ENCODE results near the gene HNRNPH2. TPM values are rescaled to one million over a fixed set of nuclear protein-coding genes. Genes with fewer than 3 reads are reported as not detected.
A peak's percentile ranks its signal among the peaks of the same experiment; 100 is the strongest.

HNRNPH2 gene
- total RNA-seq (76.9 and 87.3 TPM in 2 replicates), polyA plus RNA-seq (166 and 189 TPM in 2 replicates)

- Histone ChIP-seq H3K9me3 (ENCODE audit: low read depth) (no peaks in the 10 kb centered on the region), H3K4me1 (ENCODE audit: low read depth) (no peaks in the 10 kb centered on the region), H3K4me3 (peak within 1 kb of the TSS; percentile 60), H3K27ac (peak within 1 kb of the TSS; percentile 100), H3K36me3 (no peaks in the 10 kb centered on the region), H3K27me3 (no peaks in the 10 kb centered on the region)
- DNase-seq (ENCODE audit: low read depth in 1 of 2, low spot score in 1 of 2), result peak; percentile 92 to 98
- no peak for TF ChIP-seq CTCF (IDR thresholded peaks at IDR 0.05; ENCODE audit: low read depth, low read length)
Measured at GRCh38 chrX:101407748-101408531, at the start of gene HNRNPH2, which contains the start of gene GLA. HNRNPH2 (plus strand) TSS chrX:101408222; CDS start chrX:101411989, 3,767 bp downstream. GLA (minus strand) TSS chrX:101407925; CDS start chrX:101407903, 22 bp downstream.

- Histone ChIP-seq H3K4me3 (no peak overlapping the region), H3K36me3 (no peaks in the 10 kb centered on the region), H3K27ac (no peak overlapping the region), H3K27me3 (no peaks in the 10 kb centered on the region), H3K9me3 (ENCODE audit: low read depth) (no peaks in the 10 kb centered on the region), H3K4me1 (ENCODE audit: low read depth) (no peaks in the 10 kb centered on the region)
- no peak for DNase-seq (ENCODE audit: low read depth in 1 of 2, low spot score in 1 of 2)
- TF ChIP-seq CTCF (IDR thresholded peaks at IDR 0.05; ENCODE audit: low read depth, low read length), result no peak
Measured at GRCh38 chrX:101359966-101360365, 48.1 kb upstream of the HNRNPH2 start.

GRCh38 chrX:101360390-101360789, 47.6 kb upstream of the HNRNPH2 start:
- no peaks in the 10 kb centered on the region for H3K27me3 ChIP-seq
- no peak overlapping the region for H3K4me3 ChIP-seq
- no peak for TF ChIP-seq CTCF (IDR thresholded peaks at IDR 0.05; ENCODE audit: low read depth, low read length)
- no peak overlapping the region for H3K27ac ChIP-seq
- no peak for DNase-seq (ENCODE audit: low read depth in 1 of 2, low spot score in 1 of 2)
- no peaks in the 10 kb centered on the region for H3K36me3 ChIP-seq
- no peaks in the 10 kb centered on the region for H3K9me3 ChIP-seq (ENCODE audit: low read depth)
- H3K4me1 ChIP-seq (ENCODE audit: low read depth), result no peaks in the 10 kb centered on the region

- H3K9me3 ChIP-seq (ENCODE audit: low read depth), result no peaks in the 10 kb centered on the region
- no peak overlapping the region for H3K4me3 ChIP-seq
- DNase-seq (ENCODE audit: low read depth in 1 of 2, low spot score in 1 of 2), result no peak
- no peaks in the 10 kb centered on the region for H3K27me3 ChIP-seq
- no peaks in the 10 kb centered on the region for H3K36me3 ChIP-seq
- no peak overlapping the region for H3K27ac ChIP-seq
- H3K4me1 ChIP-seq (ENCODE audit: low read depth), result no peaks in the 10 kb centered on the region
- TF ChIP-seq CTCF (IDR thresholded peaks at IDR 0.05; ENCODE audit: low read depth, low read length), result no peak
Measured at GRCh38 chrX:101362116-101362515, 45.9 kb upstream of the HNRNPH2 start.

- no peak for DNase-seq (ENCODE audit: low read depth in 1 of 2, low spot score in 1 of 2)
- no peak overlapping the region for H3K27ac ChIP-seq
- H3K36me3 ChIP-seq, result no peaks in the 10 kb centered on the region
- H3K4me3 ChIP-seq, result no peak overlapping the region
- H3K27me3 ChIP-seq, result no peaks in the 10 kb centered on the region
- H3K4me1 ChIP-seq (ENCODE audit: low read depth), result no peaks in the 10 kb centered on the region
- no peaks in the 10 kb centered on the region for H3K9me3 ChIP-seq (ENCODE audit: low read depth)
- no peak for TF ChIP-seq CTCF (IDR thresholded peaks at IDR 0.05; ENCODE audit: low read depth, low read length)
Measured at GRCh38 chrX:101362757-101363156, 45.3 kb upstream of the HNRNPH2 start.

All from cardiac muscle cell (in vitro differentiated cells and primary cell).